Keratinocyte (primary cell): ENCODE measurements around the gene DCLK2.

Experiments
- EZH2 ChIP-seq: IDR thresholded peaks from one replicate; pipeline ENCODE4 v1.6.1; 2012; ENCODE audit warnings: inconsistent platforms, mild to moderate bottlenecking, low read length, moderate library complexity
- TF ChIP-seq, protein P1 (sequence below), 3 experiments: IDR thresholded peaks in 1 of 3; conservative IDR thresholded peaks in 1 of 3; optimal IDR thresholded peaks in 1 of 3; 2 replicates in 2 of 3; 3 replicates in 1 of 3; pipeline versions ENCODE3 to v1.5.1; 2011; ENCODE audit warnings: low read length in 3 of 3, mild to moderate bottlenecking in 3 of 3, moderate library complexity in 2 of 3, control low read depth in 1 of 3, inconsistent platforms in 1 of 3; ENCODE audit not compliant: insufficient read depth in 2 of 3; ENCODE audit errors: extremely low read depth in 1 of 3

- no peak for TF ChIP-seq EZH2
- TF ChIP-seq, protein P1, sequence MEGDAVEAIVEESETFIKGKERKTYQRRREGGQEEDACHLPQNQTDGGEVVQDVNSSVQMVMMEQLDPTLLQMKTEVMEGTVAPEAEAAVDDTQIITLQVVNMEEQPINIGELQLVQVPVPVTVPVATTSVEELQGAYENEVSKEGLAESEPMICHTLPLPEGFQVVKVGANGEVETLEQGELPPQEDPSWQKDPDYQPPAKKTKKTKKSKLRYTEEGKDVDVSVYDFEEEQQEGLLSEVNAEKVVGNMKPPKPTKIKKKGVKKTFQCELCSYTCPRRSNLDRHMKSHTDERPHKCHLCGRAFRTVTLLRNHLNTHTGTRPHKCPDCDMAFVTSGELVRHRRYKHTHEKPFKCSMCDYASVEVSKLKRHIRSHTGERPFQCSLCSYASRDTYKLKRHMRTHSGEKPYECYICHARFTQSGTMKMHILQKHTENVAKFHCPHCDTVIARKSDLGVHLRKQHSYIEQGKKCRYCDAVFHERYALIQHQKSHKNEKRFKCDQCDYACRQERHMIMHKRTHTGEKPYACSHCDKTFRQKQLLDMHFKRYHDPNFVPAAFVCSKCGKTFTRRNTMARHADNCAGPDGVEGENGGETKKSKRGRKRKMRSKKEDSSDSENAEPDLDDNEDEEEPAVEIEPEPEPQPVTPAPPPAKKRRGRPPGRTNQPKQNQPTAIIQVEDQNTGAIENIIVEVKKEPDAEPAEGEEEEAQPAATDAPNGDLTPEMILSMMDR (optimal IDR thresholded peaks at IDR 0.05 in 1 of 3, IDR thresholded peaks at IDR 0.05 in 1 of 3, conservative IDR thresholded peaks at IDR 0.05 in 1 of 3; ENCODE audit: extremely low read depth in 1 of 3, insufficient read depth in 2 of 3, low read length in 3 of 3): no peak
Observed at GRCh38 chr4:150236626-150237025, 158.4 kb downstream of the DCLK2 start.
